Measurements from ENCODE around the gene ADAMTS13.

The ADAMTS13 gene

DNA sequence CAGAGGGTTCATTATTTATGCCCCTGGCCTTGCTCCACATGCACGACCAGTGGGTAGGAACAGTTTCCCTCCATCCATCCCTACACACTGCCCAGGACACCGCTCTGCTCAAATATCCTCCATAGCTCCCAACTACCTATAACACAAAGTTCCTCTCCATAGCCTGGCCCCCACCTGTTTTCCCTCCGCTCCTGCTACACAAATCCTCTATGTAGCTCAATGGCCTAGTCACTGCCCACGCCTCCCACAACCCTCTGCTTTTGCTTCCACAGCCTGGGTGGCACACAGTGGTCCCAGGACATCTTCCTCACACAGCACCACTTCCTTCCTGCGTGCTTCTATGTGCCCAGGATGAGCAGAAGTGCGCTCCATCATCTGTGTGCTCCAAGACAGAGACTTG lies 24.8 kb upstream of the ADAMTS13 start:
- Histone ChIP-seq H3K27ac (ENCODE audit: low read depth, low read length) (no peak overlapping the region), H3K36me3 (ENCODE audit: low read length) (no peaks in the 10 kb centered on the region), H2AFZ (ENCODE audit: low read depth, low read length, severe bottlenecking) (no peak overlapping the region), H3K4me2 (ENCODE audit: low read depth, low read length, poor library complexity, severe bottlenecking) (no peak overlapping the region), H3K27me3 (ENCODE audit: low read length) (no peaks in the 10 kb centered on the region), H3K4me3 (ENCODE audit: insufficient read depth, low read length, poor library complexity, severe bottlenecking) (no peak overlapping the region), H4K20me1 (ENCODE audit: low read depth, low read length) (no peaks in the 10 kb centered on the region), H3K9ac (ENCODE audit: low read length) (no peak overlapping the region), H3K9me2 (replicated peaks; ENCODE audit: insufficient read depth, low read length) (no peaks in the 10 kb centered on the region), H3K9me3 (ENCODE audit: insufficient read depth, low read length) (no peaks in the 10 kb centered on the region), H3F3A (ENCODE audit: insufficient read depth) (no peaks in the 10 kb centered on the region), H3K79me2 (ENCODE audit: insufficient read depth, low read length) (no peaks in the 10 kb centered on the region)
- no peak for TF ChIP-seq EZH2phosphoT487 (conservative IDR thresholded peaks at IDR 0.05; ENCODE audit: low read length)
- TF ChIP-seq, protein P1, sequence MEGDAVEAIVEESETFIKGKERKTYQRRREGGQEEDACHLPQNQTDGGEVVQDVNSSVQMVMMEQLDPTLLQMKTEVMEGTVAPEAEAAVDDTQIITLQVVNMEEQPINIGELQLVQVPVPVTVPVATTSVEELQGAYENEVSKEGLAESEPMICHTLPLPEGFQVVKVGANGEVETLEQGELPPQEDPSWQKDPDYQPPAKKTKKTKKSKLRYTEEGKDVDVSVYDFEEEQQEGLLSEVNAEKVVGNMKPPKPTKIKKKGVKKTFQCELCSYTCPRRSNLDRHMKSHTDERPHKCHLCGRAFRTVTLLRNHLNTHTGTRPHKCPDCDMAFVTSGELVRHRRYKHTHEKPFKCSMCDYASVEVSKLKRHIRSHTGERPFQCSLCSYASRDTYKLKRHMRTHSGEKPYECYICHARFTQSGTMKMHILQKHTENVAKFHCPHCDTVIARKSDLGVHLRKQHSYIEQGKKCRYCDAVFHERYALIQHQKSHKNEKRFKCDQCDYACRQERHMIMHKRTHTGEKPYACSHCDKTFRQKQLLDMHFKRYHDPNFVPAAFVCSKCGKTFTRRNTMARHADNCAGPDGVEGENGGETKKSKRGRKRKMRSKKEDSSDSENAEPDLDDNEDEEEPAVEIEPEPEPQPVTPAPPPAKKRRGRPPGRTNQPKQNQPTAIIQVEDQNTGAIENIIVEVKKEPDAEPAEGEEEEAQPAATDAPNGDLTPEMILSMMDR (IDR thresholded peaks at IDR 0.05; ENCODE audit: insufficient read depth, low read length, poor library complexity, severe bottlenecking) = no peak

DNA sequence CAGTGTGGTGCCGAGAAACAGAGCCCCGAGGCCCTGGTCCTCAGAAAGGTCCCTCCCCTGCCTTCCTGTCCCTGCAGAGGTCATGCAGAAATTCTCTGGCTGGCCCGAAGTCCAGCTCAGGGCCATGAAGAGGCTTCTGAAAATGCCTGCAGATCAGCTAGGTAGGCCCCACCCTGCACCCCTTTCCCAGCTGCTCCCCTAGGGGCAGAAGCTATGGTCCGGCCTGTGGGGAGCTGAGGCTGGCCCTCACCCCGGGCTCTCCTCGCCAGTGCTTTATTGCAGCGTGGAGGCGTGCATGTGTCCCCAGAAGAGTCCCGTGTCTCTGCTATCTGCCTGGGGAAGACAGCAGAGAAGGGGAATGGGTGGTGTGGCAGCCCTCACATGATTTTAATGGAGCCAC lies 24.3 kb upstream of the ADAMTS13 start:
- Histone ChIP-seq H3K4me3 (ENCODE audit: insufficient read depth, low read length, poor library complexity, severe bottlenecking) (no peak overlapping the region), H3K9me2 (replicated peaks; ENCODE audit: insufficient read depth, low read length) (no peaks in the 10 kb centered on the region), H3K36me3 (ENCODE audit: low read length) (no peaks in the 10 kb centered on the region), H3K27ac (ENCODE audit: low read depth, low read length) (no peak overlapping the region), H3K79me2 (ENCODE audit: insufficient read depth, low read length) (no peaks in the 10 kb centered on the region), H3K9ac (ENCODE audit: low read length) (no peak overlapping the region), H3K27me3 (ENCODE audit: low read length) (no peaks in the 10 kb centered on the region), H3K9me3 (ENCODE audit: insufficient read depth, low read length) (no peaks in the 10 kb centered on the region), H4K20me1 (ENCODE audit: low read depth, low read length) (no peaks in the 10 kb centered on the region), H2AFZ (ENCODE audit: low read depth, low read length, severe bottlenecking) (no peak overlapping the region), H3K4me2 (ENCODE audit: low read depth, low read length, poor library complexity, severe bottlenecking) (no peak overlapping the region), H3F3A (ENCODE audit: insufficient read depth) (no peaks in the 10 kb centered on the region)
- TF ChIP-seq, protein P1 (IDR thresholded peaks at IDR 0.05; ENCODE audit: insufficient read depth, low read length, poor library complexity, severe bottlenecking) = no peak
- TF ChIP-seq EZH2phosphoT487 (conservative IDR thresholded peaks at IDR 0.05; ENCODE audit: low read length) = no peak

DNA sequence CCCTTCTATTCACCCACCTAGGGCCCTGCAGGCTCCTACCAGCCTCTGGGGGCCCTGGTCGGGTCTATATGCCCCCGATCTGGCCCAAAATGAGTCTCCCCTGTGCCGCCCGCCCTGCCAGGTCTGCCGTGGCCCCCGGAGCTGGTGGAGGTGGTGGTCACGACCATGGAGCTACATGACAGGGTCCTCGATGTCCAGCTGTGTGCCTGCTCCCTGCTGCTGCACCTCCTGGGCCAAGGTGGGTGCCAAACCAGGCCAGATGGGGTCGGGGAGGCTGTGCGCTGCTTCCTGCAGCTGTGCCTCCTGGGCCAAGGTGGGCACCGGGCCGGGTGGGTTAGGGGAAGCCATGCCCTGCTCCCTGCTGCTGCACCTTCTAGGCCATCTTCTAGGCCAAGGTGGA lies 21.9 kb upstream of the ADAMTS13 start:
- Histone ChIP-seq H2AFZ (ENCODE audit: low read depth, low read length, severe bottlenecking) (no peak overlapping the region), H3K4me3 (ENCODE audit: insufficient read depth, low read length, poor library complexity, severe bottlenecking) (no peak overlapping the region), H4K20me1 (ENCODE audit: low read depth, low read length) (no peaks in the 10 kb centered on the region), H3K27ac (ENCODE audit: low read depth, low read length) (no peak overlapping the region), H3F3A (ENCODE audit: insufficient read depth) (no peaks in the 10 kb centered on the region), H3K79me2 (ENCODE audit: insufficient read depth, low read length) (no peaks in the 10 kb centered on the region), H3K27me3 (ENCODE audit: low read length) (no peaks in the 10 kb centered on the region), H3K36me3 (ENCODE audit: low read length) (no peaks in the 10 kb centered on the region), H3K9ac (ENCODE audit: low read length) (no peak overlapping the region), H3K9me2 (replicated peaks; ENCODE audit: insufficient read depth, low read length) (no peaks in the 10 kb centered on the region), H3K9me3 (ENCODE audit: insufficient read depth, low read length) (no peaks in the 10 kb centered on the region), H3K4me2 (ENCODE audit: low read depth, low read length, poor library complexity, severe bottlenecking) (no peak overlapping the region)
- TF ChIP-seq EZH2phosphoT487 (conservative IDR thresholded peaks at IDR 0.05; ENCODE audit: low read length) = no peak
- TF ChIP-seq, protein P1 (IDR thresholded peaks at IDR 0.05; ENCODE audit: insufficient read depth, low read length, poor library complexity, severe bottlenecking) = no peak
